Spleen (tissue), 7 donors: ENCODE data around the gene RNF181.

Experiments
- CTCF ChIP-seq, 11 experiments: fragments of 200-600 bp in 7 of 11; fragments of 450-650 bp in 4 of 11; sonication (generic) in 4 of 11; IDR thresholded peaks in 8 of 11; conservative IDR thresholded peaks in 3 of 11; 1 replicate in 7 of 11; 2 replicates in 4 of 11; pipeline versions ENCODE4 v1.4.0 to v1.8.0; 2016 to 2021; ENCODE audit warnings: antibody characterized with exemption in 11 of 11, inconsistent platforms in 4 of 11, mild to moderate bottlenecking in 1 of 11
- POLR2A ChIP-seq, 3 donors: fragments of 450-650 bp; IDR thresholded peaks; one replicate each; pipeline ENCODE4 v1.5.1; 2017; ENCODE audit warnings: antibody characterized with exemption in 3 of 3, mild to moderate bottlenecking in 1 of 3
- POLR2AphosphoS5 ChIP-seq, 3 donors: sonication (generic); formaldehyde crosslinking; IDR thresholded peaks; one replicate each; pipeline ENCODE4 v1.5.1; 2017; ENCODE audit warnings: antibody characterized with exemption in 3 of 3
- donor health status: DM: no; HTN: no; CAD: no; lungs with moderate emphysema.
- donor health status: DM: no; HTN: no; CAD: no.
- donor health status: DM: no; HTN: no; CAD: no.

GRCh38 chr2:85615413-85615728 is 19.8 kb downstream of the RNF181 start:
- TF ChIP-seq CTCF (IDR thresholded peaks at IDR 0.05 in 8 of 11, conservative IDR thresholded peaks at IDR 0.05 in 3 of 11) (no peak), POLR2A (IDR thresholded peaks at IDR 0.05) (no peak), POLR2AphosphoS5 (IDR thresholded peaks at IDR 0.05) (no peak)
